T-cell (primary cell): ENCODE data around the gene CCDC137. TPM values are rescaled to one million over a fixed set of nuclear protein-coding genes. Genes with fewer than 3 reads are reported as not detected.
A peak's percentile ranks its signal among the peaks of the same experiment; 100 is the strongest.

ENCODE experiments used
- ATAC-seq, 4 experiments: fragments of 200-7000 bp in 3 of 4; fragments of 150-1000 bp in 1 of 4; cut with Tn5 transposase; replicated peaks in 1 of 4; 1 replicate in 3 of 4; 2 replicates in 1 of 4; pipeline ENCODE4 v1.10.0; 2021; ENCODE audit warnings: moderate library complexity in 3 of 4, mild to moderate bottlenecking in 2 of 4, moderate number of reproducible peaks in 1 of 4
- CTCF ChIA-PET, 2 donors: fragments of 300-600 bp; sonication (Branson Sonifier 250); formaldehyde crosslinking; loops; one replicate each; lab custom pipeline; 2022; ENCODE audit warnings: antibody characterized with exemption in 2 of 2; lab: Charles Lee
- POLR2A ChIA-PET, 2 donors: fragments of 300-600 bp; sonication (Branson Sonifier 250); formaldehyde crosslinking; loops; one replicate each; lab custom pipeline; 2022; ENCODE audit warnings: antibody characterized with exemption in 2 of 2; lab: Charles Lee
- DNase-seq, 35 experiments: peaks; one replicate each; pipeline versions ENCODE4 v3.0.0 to v3.0.0-alpha.2; 2013 to 2023
- H3K27ac ChIP-seq: one replicate; pipeline ENCODE4 v1.5.1; 2013; ENCODE audit warnings: low read length
- H3K27me3 ChIP-seq, 2 experiments: replicated peaks in 1 of 2; 1 replicate in 1 of 2; 2 replicates in 1 of 2; pipeline versions ENCODE4 v1.6.1 to v1.7.0; 2013; ENCODE audit warnings: low read length in 1 of 2, mixed read lengths in 1 of 2; ENCODE audit not compliant: control insufficient read depth in 2 of 2, insufficient read depth in 2 of 2; ENCODE audit errors: extremely low read depth in 1 of 2
- H3K36me3 ChIP-seq, 2 donors: 1 replicate in 1 of 2; 2 replicates in 1 of 2; pipeline versions ENCODE4 v1.6.1 to v1.7.0; 2013; ENCODE audit warnings: low read length in 1 of 2; ENCODE audit not compliant: control insufficient read depth in 2 of 2, insufficient read depth in 1 of 2; ENCODE audit errors: extremely low read depth in 1 of 2
- H3K4me1 ChIP-seq, 2 experiments: 1 replicate in 1 of 2; 2 replicates in 1 of 2; pipeline versions ENCODE4 v1.6.1 to v1.7.0; 2013; ENCODE audit warnings: low read length in 2 of 2, mixed read lengths in 1 of 2; ENCODE audit not compliant: insufficient read depth in 2 of 2, control insufficient read depth in 1 of 2; ENCODE audit errors: extremely low read depth in 1 of 2
- H3K4me3 ChIP-seq, 2 donors: 1 replicate in 1 of 2; 2 replicates in 1 of 2; pipeline versions ENCODE4 v1.5.1 to v1.7.0; 2013; ENCODE audit warnings: mild to moderate bottlenecking in 2 of 2, low read length in 1 of 2, moderate library complexity in 1 of 2; ENCODE audit not compliant: control insufficient read depth in 1 of 2; ENCODE audit errors: extremely low read depth in 1 of 2
- H3K9me3 ChIP-seq: 2 replicates; pipeline ENCODE4 v1.7.0; 2013
- H3K27ac Mint-ChIP-seq, 2 donors: one replicate each; pipeline ENCODE4 v1.8.0; 2020 to 2021; ENCODE audit warnings: mild to moderate bottlenecking in 2 of 2, mixed read lengths in 2 of 2
- H3K27me3 Mint-ChIP-seq, 2 donors: one replicate each; pipeline ENCODE4 v1.8.0; 2021 to 2022; ENCODE audit warnings: mixed read lengths in 2 of 2
- H3K36me3 Mint-ChIP-seq: one replicate; pipeline ENCODE4 v1.8.0; 2021; ENCODE audit warnings: mixed read lengths
- H3K4me1 Mint-ChIP-seq, 3 donors: one replicate each; pipeline ENCODE4 v1.8.0; 2020 to 2022; ENCODE audit warnings: mixed read lengths in 3 of 3, mild to moderate bottlenecking in 1 of 3
- H3K4me3 Mint-ChIP-seq, 3 donors: one replicate each; pipeline ENCODE4 v1.8.0; 2020 to 2022; ENCODE audit warnings: mild to moderate bottlenecking in 3 of 3, mixed read lengths in 3 of 3, moderate library complexity in 3 of 3
- H3K9me3 Mint-ChIP-seq, 3 donors: one replicate each; pipeline ENCODE4 v1.8.0; 2020 to 2022; ENCODE audit warnings: mixed read lengths in 3 of 3
- WGBS: methylation state at CpG from one replicate; pipeline ENCODE4 v1.1.5; 2013; ENCODE audit warnings: missing lambda C conversion rate; ENCODE audit not compliant: insufficient coverage; 5-methylcytosine and 5-hydroxymethylcytosine counted together
- total RNA-seq, 35 experiments: library from RNA in 6 of 35; stranded (reverse) in 6 of 35; fragments of 120-200 nt in 1 of 35; gene quantifications; one replicate each; pipeline versions ENCODE4 v1.2.1 to v1.2.4 and lab custom pipeline; 2013 to 2026

CCDC137 gene
- total RNA-seq, 5 donors from 2014 or later (not counting 1 experiment from before 2014, with no cell fraction given): 15.9 to 33.9 (median 30.0) TPM

DNA sequence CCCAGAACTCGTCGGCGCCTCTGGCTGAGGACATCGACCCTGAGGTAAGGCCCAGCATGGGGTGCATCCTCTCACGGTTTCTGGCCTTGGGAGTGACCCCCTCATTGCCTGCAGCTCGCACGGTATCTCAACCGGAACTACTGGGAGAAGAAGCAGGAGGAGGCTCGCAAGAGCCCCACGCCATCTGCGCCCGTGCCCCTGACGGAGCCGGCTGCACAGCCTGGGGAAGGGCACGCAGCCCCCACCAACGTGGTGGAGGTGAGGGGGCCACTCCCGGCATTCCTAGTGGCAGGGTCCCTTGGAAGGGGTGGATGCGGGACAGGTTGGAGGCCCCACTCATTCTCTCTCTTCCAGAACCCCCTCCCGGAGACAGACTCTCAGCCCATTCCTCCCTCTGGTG is 28.3 kb downstream of the CCDC137 start:
- no peaks in the 10 kb centered on the region for H3K27me3 Mint-ChIP-seq
- H3K9me3 Mint-ChIP-seq: no peaks in the 10 kb centered on the region
- POLR2A ChIA-PET: no interaction called here
- peaks cover 0 to 2% of the 10 kb centered on the region in 2 experiments for H3K4me1 ChIP-seq
- 98% methylated on average over 8 of the region's 19 CpGs for WGBS
- no peak overlapping the region for H3K4me3 ChIP-seq
- H3K36me3 Mint-ChIP-seq: peaks cover 28% of the 10 kb centered on the region
- H3K27ac Mint-ChIP-seq: no peak overlapping the region
- ATAC-seq: no peak
- H3K4me3 Mint-ChIP-seq: no peak overlapping the region
- peaks cover 55 to 89% of the 10 kb centered on the region in 2 donors for H3K36me3 ChIP-seq
- no peaks in the 10 kb centered on the region for H3K9me3 ChIP-seq
- H3K27ac ChIP-seq: no peak overlapping the region
- CTCF ChIA-PET: no interaction called here
- no peaks in the 10 kb centered on the region for H3K27me3 ChIP-seq
- H3K4me1 Mint-ChIP-seq: peaks cover 0 to 2% (median 0%) of the 10 kb centered on the region in 3 donors
- DNase-seq: no peak

DNA sequence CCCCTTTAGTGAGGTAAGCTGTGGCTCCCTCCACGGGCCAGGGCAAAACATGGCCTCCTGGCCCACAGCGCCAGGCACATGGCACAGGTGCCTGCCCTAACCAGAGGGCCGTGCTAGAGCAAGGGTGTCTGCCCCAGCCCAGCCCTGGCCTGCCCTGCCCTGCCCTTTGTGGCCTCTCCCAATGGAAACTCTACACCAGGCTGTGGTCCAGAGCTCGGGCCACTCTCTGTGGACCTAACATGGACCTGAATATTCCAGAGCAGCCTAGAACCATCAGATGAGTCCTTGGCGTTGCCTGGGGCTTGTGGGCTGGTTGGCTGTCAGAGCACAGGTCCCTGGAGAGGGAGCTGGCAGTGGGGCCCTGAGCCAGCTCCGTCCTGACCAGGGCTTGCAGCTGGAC is 28.7 kb downstream of the CCDC137 start:
- Mint-ChIP-seq H3K9me3 (no peaks in the 10 kb centered on the region), H3K27me3 (no peaks in the 10 kb centered on the region), H3K36me3 (peaks cover 25% of the 10 kb centered on the region), H3K4me1 (peaks cover 0 to 2% (median 0%) of the 10 kb centered on the region in 3 donors), H3K27ac (no peak overlapping the region), H3K4me3 (no peak overlapping the region)
- Histone ChIP-seq H3K9me3 (no peaks in the 10 kb centered on the region), H3K27me3 (no peaks in the 10 kb centered on the region), H3K4me3 (no peak overlapping the region), H3K36me3 (peaks cover 54 to 88% of the 10 kb centered on the region in 2 donors), H3K4me1 (no peaks in the 10 kb centered on the region), H3K27ac (no peak overlapping the region)
- 91% methylated on average over 5 of the region's 6 CpGs for WGBS
- DNase-seq (no peak), ATAC-seq (no peak)
- POLR2A ChIA-PET: no interaction called here
- CTCF ChIA-PET: no interaction called here

GRCh38 chr17:81695801-81696200 is 29.3 kb downstream of the CCDC137 start:
- Histone ChIP-seq H3K4me1 (peaks cover 0 to 3% of the 10 kb centered on the region in 2 experiments), H3K4me3 (no peak overlapping the region), H3K27ac (no peak overlapping the region), H3K9me3 (no peaks in the 10 kb centered on the region), H3K36me3 (peaks cover 48 to 86% of the 10 kb centered on the region in 2 donors), H3K27me3 (no peaks in the 10 kb centered on the region)
- WGBS: 92% methylated on average over 22 of the region's 22 CpGs
- CTCF ChIA-PET: no interaction called here
- no peak overlapping the region for H3K4me3 Mint-ChIP-seq
- POLR2A ChIA-PET: no interaction called here
- H3K36me3 Mint-ChIP-seq: peaks cover 27% of the 10 kb centered on the region
- H3K27me3 Mint-ChIP-seq: no peaks in the 10 kb centered on the region
- DNase-seq (no peak), ATAC-seq (no peak)
- H3K4me1 Mint-ChIP-seq: peaks cover 1 to 3% (median 3%) of the 10 kb centered on the region in 3 donors
- no peaks in the 10 kb centered on the region for H3K9me3 Mint-ChIP-seq
- H3K27ac Mint-ChIP-seq: no peak overlapping the region

- H3K27me3 Mint-ChIP-seq: no peaks in the 10 kb centered on the region
- ChIA-PET CTCF (no interaction called here), POLR2A (interaction anchor here in 1 of 2 donors (0.5 kb wide), 1 partner anchor 20 kb away, joined by 3 read pairs; no protein-coding TSS in a partner anchor)
- no peaks in the 10 kb centered on the region for H3K9me3 Mint-ChIP-seq
- H3K36me3 Mint-ChIP-seq: peaks cover 29% of the 10 kb centered on the region
- 97% methylated on average over 34 of the region's 40 CpGs for WGBS
- no peak overlapping the region for H3K4me3 Mint-ChIP-seq
- Histone ChIP-seq H3K4me3 (no peak overlapping the region), H3K27me3 (no peaks in the 10 kb centered on the region), H3K27ac (no peak overlapping the region), H3K4me1 (peaks cover 0 to 9% of the 10 kb centered on the region in 2 experiments), H3K36me3 (peaks cover 49 to 86% of the 10 kb centered on the region in 2 donors), H3K9me3 (no peaks in the 10 kb centered on the region)
- H3K27ac Mint-ChIP-seq: no peak overlapping the region
- ATAC-seq (no peak), DNase-seq (no peak)
- H3K4me1 Mint-ChIP-seq: peaks cover 6 to 8% (median 7%) of the 10 kb centered on the region in 3 donors
Measured at GRCh38 chr17:81696218-81696941, 29.8 kb downstream of the CCDC137 start.

DNA sequence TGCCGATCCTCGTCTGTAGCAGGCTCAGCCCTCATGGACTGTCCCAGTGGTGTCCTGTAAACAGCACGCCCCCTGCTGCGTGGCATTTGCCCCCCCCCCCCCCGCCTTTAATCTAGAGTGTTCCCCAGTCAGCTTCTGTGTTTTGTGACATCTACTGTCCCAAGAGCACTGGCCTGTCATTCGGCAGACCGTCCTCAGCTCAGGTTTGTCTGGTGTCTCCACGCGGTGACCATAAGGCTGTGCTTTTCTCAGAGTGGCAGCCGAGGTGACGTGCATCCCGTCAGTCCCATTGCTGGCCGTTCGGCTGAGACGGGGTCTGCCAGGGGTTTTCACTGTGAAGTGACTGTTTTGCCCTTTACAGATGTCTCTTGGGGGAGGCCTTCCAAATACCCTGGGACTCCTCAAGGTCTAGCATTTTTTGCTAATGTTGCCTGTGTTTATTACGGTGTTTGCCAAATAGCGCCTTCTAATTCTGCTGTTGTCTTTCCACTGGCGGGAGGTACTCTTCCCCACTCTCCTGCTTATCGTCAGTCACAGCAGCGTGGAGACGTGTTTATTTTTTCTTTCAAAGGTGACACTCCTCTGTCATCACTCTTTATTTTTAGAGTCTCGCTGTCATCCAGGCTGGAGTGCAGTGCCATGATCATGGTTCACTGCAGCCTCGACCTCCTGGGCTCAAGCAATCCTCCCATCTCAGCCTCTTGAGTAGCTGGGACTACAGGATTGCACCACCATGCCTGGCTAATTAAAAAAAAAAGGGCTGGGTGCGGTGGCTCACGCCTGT is 30.9 kb downstream of the CCDC137 start:
- ATAC-seq (no peak), DNase-seq (no peak)
- POLR2A ChIA-PET: no interaction called here
- Histone ChIP-seq H3K9me3 (no peaks in the 10 kb centered on the region), H3K4me1 (peaks cover 6 to 19% of the 10 kb centered on the region in 2 experiments), H3K36me3 (peaks cover 41 to 79% of the 10 kb centered on the region in 2 donors), H3K27me3 (no peaks in the 10 kb centered on the region), H3K27ac (no peak overlapping the region), H3K4me3 (no peak overlapping the region)
- CTCF ChIA-PET: no interaction called here
- H3K27me3 Mint-ChIP-seq: no peaks in the 10 kb centered on the region
- peaks cover 24% of the 10 kb centered on the region for H3K36me3 Mint-ChIP-seq
- 90% methylated on average over 19 of the region's 25 CpGs for WGBS
- no peak overlapping the region for H3K27ac Mint-ChIP-seq
- no peaks in the 10 kb centered on the region for H3K9me3 Mint-ChIP-seq
- no peak overlapping the region for H3K4me3 Mint-ChIP-seq
- H3K4me1 Mint-ChIP-seq: peaks cover 16 to 18% (median 16%) of the 10 kb centered on the region in 3 donors

DNA sequence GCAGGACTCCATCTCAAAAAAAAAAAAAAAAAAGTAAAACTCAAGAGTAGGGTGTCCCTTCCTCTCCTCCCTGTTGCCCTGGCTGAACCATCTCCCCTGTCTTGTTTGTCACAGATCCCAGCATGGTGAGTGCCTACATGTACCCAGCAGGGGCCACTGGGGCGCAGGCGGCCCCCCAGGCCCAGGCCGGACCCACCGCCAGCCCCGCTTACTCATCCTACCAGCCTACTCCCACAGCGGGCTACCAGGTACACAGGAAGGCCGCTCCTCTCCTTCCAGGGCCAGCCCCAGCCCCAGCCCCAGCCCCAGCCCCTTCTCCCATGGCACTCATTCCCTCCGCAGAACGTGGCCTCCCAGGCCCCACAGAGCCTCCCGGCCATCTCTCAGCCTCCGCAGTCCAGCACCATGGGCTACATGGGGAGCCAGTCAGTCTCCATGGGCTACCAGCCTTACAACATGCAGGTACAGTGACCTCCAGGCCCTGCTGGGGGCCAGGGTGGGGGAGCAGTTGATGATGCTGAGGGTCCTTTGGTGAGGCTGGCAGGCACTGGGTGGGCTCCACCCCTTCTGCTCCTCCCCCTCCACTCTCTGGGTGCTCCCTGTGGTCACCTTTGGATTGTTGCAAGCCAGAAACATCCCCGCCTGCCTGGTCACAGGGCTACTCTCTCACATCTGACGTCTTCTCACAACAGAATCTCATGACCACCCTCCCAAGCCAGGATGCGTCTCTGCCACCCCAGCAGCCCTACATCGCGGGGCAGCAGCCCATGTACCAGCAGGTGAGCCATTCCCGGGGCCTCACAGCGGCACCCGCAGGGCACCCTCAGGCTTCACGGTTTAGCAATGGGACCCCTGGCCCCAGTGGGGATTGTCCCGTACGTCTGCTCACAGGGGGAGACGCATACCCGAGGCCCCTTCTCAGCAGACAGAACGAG is 34.1 kb downstream of the CCDC137 start:
- CTCF ChIA-PET: no interaction called here
- H3K4me1 Mint-ChIP-seq: peaks cover 21 to 29% (median 27%) of the 10 kb centered on the region in 3 donors
- ATAC-seq: no peak

More for the DNA sequence above, 34.1 kb downstream of the CCDC137 start:
- POLR2A ChIA-PET: no interaction called here
- Histone ChIP-seq H3K9me3 (no peaks in the 10 kb centered on the region), H3K27me3 (no peaks in the 10 kb centered on the region), H3K4me3 (no peak overlapping the region), H3K27ac (no peak overlapping the region), H3K4me1 (peaks cover 9 to 35% of the 10 kb centered on the region in 2 experiments), H3K36me3 (peaks cover 20 to 53% of the 10 kb centered on the region in 2 donors)
- WGBS: 93% methylated on average over 20 of the region's 25 CpGs
- Mint-ChIP-seq H3K4me3 (peak overlapping the region; percentile 8 to 54 (median 20)), H3K36me3 (peaks cover 28% of the 10 kb centered on the region), H3K9me3 (no peaks in the 10 kb centered on the region), H3K27ac (no peak overlapping the region), H3K27me3 (no peaks in the 10 kb centered on the region)
- DNase-seq: no peak
